ENCODE data around the gene ARF4. TPM values are rescaled to one million over a fixed set of nuclear protein-coding genes. Genes with fewer than 3 reads are reported as not detected.

Gene ARF4
- polyA plus RNA-seq, 1 donor, result 130 TPM

DNA sequence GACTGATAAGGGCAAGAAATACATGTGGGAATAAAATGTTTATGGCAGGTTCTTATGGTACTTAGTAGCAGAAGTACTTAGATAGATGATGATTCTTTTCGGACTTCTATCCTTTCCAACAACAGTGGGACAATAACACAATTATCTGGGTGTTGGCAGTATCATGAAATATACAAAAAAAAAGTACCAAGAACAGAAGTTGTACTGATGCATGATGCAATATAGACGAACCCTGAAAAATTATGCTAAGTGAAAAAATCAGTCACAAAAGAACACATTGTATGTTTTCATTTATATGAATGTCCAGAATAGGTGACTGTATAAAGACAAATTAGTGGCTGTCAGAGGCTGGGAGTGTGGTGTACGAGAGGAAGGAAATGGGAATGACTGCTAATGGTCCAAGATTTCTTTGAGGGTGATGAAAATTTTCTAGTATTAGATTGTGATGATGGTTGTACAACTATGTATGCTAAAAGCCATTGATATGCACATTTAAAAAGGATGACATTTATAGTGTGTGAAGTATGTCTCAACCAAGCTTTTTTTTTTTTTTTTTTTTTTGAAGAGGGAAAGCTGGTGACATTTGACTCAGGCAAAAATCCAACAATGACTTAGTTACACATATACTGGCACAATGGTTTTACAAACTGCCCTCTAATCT lies 21.0 kb downstream of the ARF4 start:
- no peak for DNase-seq

DNA sequence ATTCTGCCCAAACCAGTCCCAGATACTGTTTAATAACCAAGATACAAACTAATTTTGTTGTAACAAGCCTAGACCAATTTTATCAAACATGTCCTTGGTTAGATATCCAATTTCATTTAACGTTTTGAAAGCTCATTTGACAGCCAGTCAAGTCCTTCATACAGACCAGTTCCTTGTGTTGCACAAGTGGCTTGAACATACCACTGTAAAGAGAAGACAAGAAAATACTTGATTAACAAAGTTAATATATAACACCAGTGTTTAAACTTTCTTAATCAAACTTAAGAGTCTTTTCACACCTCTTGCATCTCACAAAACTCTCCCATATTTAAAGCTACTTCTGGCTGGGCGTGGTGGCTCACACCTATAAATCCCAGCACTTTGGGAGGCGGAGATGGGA lies 25.0 kb downstream of the ARF4 start:
- no peak for DNase-seq

DNA sequence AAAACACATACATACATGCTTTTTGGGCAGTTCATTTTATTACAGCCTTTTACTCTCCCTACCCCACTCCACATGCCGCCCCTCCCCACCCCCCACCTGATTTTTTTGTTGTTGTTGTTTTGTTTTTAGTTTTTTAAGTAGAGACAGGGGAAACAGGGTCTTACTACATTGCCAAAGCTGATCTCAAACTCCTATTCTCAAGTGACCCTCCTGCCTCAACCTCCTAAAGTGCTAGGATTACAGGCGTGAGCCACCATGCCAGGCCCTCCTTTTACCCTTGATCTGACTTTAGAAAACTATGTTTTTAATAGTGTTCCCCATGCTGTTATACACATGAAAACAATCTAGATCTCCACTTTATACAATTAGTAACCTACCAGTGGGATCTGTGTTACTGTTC lies 26.3 kb downstream of the ARF4 start:
- no peak for DNase-seq

DNA sequence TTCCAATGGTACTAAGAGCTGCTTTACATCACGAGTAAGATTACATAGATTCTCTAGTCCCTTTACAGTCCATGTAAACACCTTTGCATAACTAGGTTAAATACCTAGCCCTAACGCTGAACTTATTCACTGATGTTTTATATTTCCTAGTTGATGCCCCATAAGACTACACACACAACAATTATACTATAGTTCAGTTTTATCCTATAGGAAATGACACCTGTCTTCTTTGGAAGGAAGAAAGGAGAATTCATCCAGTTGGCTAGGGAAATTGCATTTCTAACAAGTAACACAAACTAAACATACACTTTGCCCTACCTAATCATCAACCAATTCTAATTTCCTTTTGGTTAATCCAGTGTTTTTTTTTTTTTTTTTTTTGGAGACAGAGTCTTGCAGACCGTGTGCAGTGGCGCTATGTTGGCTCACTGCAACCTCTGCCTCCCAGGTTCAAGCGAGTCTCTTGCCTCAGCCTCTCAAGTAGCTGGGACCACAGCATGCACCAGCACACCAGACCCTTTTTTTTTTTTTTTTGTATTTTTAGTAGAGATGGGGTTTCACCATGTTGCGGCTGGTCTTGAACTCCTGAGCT lies 27.2 kb downstream of the ARF4 start:
- no peak for DNase-seq

DNA sequence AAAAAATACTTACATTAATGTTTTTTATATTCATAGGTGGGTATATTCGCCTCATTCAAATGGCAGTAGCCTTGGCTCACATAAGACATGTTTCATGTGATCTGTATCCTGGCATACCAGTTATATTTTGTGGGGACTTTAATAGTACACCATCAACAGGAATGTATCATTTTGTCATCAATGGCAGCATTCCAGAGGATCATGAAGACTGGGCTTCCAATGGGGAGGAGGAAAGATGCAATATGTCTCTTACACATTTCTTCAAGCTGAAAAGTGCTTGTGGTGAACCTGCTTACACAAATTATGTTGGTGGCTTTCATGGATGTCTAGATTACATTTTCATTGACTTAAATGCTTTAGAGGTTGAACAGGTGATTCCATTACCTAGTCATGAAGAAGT lies 37.6 kb downstream of the ARF4 start:
- no peak for DNase-seq

DNA sequence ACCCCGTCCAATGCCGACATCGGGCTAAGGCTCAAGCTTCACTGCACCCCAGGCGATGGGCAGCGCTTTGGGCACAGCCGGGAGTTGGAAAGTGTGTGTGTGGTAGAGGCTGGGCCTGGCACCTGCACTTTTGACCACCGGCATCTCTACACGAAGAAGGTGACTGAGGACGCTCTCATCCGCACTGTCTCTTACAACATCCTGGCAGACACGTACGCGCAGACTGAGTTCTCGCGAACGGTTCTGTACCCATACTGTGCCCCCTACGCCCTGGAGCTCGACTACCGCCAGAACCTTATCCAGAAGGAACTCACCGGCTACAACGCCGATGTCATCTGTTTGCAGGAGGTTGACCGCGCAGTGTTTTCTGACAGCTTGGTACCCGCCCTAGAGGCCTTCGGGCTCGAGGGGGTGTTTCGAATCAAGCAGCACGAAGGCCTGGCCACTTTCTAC lies 40.0 kb downstream of the ARF4 start:
- DNase-seq, result peak; percentile 6

DNA sequence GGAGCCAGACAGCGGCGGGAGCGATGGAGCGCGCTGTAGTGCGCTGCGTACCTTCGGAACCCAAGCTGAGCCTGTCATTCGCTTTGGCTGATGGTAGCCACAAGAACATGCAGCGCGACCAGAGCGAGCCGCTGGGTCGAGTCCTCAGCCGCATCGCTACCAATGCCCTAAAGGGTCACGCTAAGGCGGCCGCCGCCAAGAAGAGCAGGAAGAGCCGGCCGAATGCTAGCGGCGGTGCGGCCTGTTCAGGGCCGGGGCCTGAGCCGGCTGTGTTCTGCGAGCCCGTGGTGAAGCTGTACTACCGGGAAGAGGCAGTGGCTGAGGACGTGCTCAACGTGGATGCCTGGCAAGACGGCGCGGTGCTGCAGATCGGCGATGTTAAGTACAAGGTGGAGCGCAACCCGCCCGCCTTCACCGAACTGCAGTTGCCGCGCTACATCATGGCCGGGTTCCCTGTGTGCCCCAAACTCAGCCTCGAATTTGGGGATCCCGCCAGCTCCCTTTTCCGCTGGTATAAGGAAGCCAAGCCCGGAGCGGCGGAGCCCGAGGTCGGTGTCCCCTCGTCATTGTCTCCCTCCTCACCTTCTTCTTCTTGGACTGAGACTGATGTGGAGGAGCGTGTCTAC lies 40.6 kb downstream of the ARF4 start:
- DNase-seq, result peak; percentile 4

DNA sequence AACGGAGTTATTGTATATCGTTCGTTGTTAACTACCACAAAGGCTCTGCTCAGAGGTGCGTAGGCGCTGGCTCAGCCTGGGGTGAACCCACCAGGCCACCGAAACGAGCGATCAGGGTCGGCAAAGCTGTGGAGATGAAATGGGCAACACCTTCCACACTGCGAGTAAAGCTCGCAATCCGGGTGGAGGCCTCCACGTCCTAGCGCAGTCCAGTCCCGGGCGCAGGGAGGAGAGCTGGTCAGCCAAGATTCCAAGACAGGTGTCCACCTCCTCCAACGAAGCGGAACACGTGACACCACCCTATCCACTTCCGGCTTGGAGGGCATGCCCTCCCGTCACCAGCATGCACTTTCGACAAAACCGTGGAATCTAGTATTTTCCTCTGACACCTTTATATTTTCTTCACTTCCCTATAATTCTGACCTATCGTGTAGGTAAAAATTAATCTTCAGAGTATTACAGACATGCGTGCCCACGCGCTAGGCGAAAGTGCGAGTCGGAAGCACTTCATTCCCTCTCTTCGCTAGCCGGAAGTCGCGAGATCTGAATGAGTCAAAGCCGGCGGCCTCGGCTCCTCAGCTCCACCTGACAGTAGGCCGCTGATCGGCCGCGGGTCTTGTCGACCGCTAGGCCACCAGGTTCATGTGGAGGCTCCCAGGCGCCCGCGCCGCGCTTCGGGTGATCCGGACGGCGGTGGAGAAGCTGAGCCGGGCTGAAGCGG lies 41.2 kb downstream of the ARF4 start, which contains the start of gene PDE12:
PDE12 (plus strand) TSS at position 537 of the 721 bp plus-strand sequence; CDS start at position 643, 106 bp downstream.
- peak; percentile 89 for DNase-seq

DNA sequence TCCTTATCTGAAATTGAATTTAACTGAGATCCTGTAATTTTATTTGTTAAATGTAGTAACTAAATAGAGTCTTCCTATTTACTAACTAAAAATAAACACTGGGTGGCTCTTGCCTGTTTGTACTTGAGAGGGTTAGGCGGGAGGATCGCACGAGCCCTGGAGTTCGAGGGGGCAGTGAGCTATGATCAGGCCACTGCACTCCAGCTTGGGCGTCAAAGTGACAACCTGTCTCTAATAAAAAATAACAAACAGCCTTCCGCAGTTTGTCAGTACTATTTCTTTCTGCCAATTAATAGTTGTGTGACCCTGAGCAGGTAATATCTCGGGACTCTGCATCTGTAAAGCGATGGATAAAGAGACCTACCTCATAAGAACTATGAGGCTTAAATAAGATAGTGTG lies 41.8 kb downstream of the ARF4 start:
- DNase-seq, result peak; percentile 1

DNA sequence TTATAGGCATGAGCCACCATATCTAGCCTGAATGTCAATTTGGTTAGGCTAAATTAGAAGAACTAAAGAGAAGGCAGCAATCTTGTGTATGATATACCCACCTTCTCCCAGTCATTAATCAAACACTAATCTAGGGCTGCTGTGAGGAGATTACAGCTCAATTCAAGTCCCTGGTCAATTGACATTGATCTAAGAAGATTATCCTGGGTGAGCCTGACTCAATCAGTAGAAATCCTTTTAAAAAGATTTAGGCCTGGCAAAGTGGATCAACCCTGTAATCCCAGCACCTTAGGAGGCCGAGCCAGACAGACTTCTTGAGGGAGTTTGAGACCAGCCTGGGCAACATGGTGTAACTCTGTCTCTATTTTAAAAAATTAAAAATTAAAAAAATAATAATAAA lies 50.5 kb downstream of the ARF4 start:
- no peak for DNase-seq

DNA sequence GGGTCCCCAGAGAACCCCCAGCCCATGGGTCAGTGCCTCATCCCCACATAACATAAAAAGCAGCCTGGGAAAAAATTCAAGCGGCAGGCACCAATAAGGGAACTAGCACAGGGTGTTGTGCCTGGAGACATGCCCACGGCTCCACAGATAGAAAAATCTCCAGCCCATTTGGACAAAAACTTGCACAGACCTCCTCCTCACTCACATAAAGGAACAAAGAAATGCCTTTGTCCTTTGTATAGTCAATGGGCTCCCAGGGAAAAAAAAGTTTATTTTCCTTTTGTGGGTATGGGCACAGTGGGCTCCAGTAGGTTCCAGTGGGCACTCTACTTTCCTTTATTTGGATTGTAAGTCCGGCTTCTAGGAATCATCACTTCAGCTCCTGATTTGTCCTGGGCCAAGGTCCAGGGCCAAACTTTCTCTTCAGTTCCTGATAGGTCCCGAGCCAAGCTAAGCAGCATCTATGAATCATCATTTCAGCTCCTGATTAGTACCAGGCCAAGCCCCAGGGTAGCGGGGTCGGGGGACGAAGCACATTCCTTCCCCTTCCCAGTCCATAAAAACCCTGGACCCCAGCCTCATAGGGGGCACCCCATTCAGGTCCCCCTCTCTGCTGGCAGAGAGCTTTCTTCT lies 51.4 kb downstream of the ARF4 start:
- no peak for DNase-seq

DNA sequence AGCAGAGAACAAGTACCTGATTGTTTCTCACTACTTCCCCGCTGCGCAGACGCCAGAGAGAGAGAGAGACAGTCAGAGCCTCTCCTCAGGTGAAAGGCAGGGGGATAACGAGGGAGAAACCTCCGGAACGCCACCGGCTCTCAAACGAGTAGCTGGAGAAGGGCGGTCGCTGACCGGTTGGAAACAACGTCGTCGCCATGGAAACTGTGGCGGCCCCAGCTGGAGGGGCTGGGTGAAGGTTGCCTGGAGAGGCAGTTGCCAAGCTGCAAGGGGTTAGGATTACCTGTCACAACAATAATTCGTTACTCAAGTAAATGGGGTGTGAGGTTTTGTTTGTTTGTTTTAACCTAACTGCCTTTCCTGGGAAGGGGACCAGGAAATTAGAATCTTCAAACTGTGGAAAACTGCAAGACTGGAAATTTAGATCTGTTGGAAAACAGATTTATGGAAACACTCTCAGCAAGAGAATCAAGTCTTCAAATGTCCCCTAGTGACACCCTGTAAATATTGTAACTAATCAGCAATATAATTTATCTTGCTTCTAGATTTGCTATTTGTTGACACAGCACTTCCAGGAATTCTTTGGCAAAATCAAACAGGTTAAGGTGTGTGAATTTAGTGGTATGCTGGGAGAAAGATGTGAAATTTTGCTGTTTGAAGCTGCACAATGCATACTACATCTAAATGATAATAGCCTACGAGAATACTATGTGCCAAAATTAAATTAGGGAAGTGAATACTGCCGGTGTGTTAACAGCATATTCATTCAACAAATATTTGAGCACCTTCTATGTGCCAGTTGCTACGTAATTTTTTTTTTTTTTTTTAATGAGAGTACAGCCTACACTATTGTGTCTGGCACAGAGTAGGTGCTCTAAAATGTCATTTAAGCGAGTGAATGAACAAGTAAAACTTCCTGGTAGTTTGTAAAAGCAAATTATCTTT lies 52.7 kb downstream of the ARF4 start, which contains the start of gene DNAH12:
DNAH12 (minus strand) TSS at position 164 of the 945 bp plus-strand sequence. CDS start 1,474 bp downstream, outside the sequence.
- peak; percentile 35 for DNase-seq

DNA sequence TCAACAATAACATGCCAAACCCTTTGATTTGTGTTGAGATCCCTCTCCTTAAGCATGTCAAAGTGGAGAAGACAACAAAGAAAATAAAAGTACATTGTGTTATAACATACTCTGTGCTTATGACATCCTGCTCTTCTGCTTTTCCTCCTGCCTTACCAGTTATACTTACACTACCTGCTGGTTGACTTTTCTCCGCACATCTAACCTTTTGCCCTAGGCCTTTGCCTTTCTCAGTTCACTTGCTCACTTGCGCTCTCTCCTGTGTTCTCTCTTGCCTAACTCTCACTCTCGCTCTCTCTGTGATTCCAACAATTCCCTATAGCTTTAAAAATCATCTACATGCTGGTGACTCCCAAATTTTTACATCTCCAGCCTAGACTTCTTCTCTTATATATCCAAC lies 58.7 kb downstream of the ARF4 start:
- DNase-seq, result no peak

DNA sequence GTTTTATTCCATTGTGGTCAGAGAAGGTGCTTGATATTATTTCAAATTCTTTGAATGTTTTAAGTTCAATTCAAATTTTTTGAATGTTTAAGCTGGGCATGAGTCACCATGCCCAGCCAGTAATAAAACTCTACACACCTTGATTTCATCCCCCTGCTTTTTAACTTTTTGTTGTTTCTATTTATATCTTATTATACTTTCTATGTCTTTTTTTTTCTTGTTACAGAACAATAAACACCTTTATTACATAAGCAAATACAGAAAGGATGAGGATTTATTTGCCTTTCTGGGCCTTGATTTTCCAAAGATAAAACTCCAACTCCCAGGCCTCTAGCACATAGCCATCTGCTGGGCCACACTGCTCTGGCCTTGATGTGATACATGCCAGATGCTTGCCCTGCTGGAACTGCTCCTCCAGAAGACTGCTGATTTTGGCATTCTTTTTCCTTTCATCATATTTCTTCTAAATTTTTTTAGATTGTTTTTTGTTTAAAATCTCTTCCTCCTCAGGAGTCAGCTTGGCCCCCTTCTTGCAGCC lies 67.0 kb downstream of the ARF4 start:
- DNase-seq, result no peak

Other genes with a start within 250 kb of the ARF4 start
- 0.50 TPM for gene DNAH12, start 53.0 kb downstream of the ARF4 start, polyA plus RNA-seq (ENCODE audit: insufficient read length)
- gene PDE12, start 41.1 kb downstream of the ARF4 start, polyA plus RNA-seq (ENCODE audit: insufficient read length), result 8.2 TPM
- gene DENND6A, start 95.7 kb upstream of the ARF4 start, polyA plus RNA-seq (ENCODE audit: insufficient read length), result 17.2 TPM
- 51.0 TPM for gene SLMAP, start 159.0 kb upstream of the ARF4 start, polyA plus RNA-seq (ENCODE audit: insufficient read length)

All from hindlimb muscle (tissue), 1 donor.